ENCODE results near the gene DCC. TPM values are rescaled to one million over a fixed set of nuclear protein-coding genes. Genes with fewer than 3 reads are reported as not detected.

DCC gene
- total RNA-seq, 1 donor from 2014 or later, result 0.06 TPM

DNA sequence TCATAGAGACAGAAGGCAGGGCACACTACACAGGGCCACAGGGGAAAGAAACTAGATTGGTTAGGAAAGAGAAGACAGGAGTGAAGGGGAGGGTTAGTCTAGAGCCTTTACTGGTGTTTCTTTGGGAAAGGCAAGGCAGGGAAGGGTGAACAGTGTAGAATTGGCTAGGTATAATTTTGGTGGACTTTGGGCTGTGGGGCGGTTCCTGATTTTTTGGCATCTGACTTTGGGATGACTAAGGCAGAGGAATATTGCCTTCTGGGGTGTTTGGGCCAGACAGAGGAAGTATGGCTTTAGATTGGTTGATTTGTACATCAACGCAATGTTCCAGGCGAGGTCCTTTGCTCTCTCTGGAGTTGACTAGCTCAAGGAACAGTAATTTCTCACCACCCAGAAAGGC is 534.8 kb downstream of the DCC start:
- no peak for DNase-seq (ENCODE audit: extremely low read depth, low read depth, low spot score)

DNA sequence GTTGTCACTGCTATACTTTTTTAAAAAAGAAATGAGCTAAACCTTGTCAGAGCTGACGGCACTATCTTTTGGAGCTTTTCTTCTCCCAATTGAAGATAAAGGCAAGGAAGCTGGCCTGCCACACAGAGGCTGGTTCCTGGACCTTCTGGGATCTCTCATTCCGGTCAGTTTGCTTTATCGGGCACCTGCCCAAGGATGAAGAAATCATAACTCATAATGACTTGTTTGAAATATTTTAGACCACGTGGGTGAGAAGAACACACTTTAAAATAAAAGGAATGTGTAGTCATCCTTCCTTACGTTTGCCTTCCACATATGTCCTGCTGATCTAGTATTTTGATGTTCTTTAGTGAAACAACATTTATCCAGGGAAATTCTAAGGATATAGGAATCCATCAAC is 535.7 kb downstream of the DCC start:
- DNase-seq (ENCODE audit: extremely low read depth, low read depth, low spot score), result no peak

DNA sequence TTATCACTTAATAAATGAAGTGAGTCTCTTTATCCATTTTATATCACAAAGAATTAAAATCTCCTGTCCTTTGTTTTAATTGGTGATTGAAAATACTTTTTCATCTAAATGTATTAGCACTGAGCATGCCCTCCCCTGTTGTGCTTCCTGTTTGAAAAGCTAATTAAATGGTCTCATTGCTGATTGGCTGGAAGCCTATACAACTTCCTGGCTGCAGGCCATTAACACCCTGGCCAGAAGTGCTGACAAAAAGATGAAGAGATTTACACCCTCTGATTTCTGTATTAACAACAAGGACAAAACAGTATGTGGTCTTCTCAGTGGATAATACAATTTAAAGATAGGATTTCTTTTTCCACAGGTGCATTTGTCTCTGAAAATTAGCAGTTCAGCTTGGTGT is 548.0 kb downstream of the DCC start:
- no peak for DNase-seq (ENCODE audit: extremely low read depth, low read depth, low spot score)

DNA sequence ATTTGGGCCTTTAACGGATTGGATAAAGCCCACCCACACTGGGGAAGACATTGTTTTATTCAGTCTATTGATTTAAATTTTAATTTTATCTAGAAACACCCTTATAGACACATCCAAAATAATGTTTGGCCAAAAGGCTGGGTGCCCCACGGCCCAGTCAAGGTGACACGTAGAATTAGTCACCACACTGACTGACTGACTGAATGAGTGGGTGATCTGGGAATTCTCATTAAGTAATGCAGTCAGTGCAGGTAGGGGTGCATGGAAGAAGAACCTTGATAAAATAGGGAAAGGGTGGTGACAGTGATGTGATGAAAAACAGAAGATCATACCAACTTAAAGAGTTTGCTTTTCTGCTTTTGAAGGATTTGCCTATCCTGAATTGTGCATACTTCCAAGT is 554.8 kb downstream of the DCC start:
- DNase-seq (ENCODE audit: extremely low read depth, low read depth, low spot score), result no peak

DNA sequence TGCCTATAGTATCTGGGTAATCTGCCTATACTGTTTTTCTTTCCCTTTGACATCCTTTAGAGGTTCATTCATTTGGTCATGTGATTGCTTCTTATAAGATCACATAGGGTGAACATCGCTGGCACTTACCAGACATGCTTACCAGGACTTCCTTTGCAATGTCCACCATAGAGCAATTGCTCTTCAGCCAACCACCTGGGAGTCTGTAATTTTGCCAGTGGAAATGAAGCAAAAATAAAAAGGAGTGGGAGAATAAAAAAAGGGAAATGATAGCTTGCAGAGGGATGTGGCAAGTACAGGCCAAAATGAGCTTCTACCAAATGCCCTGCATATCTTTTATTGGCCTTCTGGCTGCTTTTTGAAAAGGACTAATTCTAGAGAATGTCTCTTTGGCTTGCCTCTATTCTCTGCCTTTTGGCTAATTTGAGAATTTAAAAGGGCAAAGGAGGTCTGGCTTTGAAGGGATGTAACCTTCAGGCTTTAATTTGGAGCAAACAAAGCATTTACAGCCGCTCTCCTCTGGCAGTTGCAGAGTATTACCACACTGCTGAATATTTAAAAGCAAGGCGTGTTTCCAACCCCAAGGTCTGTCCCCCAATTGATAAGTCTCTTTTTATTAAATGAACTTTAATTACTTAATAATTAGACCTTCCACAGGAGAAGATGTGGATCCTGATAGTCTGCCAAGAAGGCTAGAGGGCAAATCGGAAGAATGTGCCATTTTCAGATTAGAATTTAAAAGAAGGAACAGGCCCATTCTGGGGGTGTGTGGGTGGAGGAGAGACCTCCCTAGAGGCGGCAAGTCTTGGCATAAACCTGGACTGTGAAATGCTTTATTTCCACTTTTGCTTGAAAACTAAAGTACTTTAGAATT is 557.9 kb downstream of the DCC start:
- DNase-seq (ENCODE audit: extremely low read depth, low read depth, low spot score), result no peak

DNA sequence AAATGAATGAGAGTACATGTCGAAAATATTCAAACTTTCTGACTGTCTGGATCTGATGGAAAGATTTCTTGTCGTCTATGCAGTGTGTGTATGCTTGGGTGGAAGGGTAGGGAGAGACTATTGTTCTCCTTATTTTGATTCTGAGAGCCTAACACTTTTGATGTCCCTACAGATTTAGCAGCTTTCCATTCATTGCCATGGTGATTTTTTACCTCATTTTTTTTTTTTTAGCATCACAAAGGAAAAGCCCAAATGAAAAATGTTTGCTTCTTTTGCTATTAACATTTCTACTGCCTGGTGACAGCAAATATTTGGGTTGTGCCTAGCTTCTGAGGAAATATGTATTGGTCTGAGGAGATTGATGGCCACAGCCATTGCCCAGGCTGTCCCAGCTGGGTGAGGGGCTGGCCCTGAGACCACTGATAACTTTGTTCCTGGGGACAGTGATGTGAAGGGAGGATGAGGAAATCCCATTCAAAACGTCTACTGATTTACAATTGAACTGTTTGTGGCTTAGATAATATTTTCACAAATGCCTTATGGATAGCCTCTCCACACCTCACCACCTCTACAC is 558.6 kb downstream of the DCC start:
- DNase-seq (ENCODE audit: extremely low read depth, low read depth, low spot score), result no peak

DNA sequence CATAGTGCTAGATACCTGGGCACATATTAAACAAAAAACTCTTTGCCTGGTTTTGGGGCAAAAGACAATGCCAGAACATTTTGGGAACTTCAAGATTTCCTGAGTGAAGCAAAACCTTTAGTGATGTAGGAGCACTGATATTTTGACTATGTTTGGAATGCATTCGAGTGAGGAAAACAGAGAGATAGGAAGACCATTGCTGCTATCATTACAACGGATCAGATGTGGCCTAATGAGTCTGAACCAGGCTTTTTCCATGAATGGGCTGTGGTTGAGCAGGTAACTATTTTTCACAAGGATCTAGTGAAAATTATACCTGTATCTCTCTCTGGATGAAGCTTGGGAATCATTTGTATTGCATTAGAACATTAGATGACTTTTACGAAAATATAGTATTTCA is 562.2 kb downstream of the DCC start:
- no peak for DNase-seq (ENCODE audit: extremely low read depth, low read depth, low spot score)

DNA sequence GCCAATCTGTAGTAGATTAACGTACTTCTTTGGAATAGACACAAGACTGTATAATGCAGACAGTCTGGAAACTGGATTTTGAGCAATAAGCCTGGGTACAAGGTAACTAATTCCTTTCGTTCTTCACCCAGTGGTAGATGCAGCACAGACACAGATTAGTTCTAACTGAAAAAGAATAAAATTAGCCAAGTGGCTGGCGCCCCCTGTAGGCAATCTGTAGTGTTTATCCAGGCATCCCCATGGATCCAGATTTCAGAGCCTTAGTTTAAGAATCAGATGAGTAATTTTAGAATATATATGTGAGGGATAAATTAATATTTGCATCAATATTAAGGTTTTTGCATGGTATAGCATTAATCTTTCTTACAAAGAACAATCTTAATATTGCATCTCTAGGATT is 563.9 kb downstream of the DCC start:
- no peak for DNase-seq (ENCODE audit: extremely low read depth, low read depth, low spot score)

DNA sequence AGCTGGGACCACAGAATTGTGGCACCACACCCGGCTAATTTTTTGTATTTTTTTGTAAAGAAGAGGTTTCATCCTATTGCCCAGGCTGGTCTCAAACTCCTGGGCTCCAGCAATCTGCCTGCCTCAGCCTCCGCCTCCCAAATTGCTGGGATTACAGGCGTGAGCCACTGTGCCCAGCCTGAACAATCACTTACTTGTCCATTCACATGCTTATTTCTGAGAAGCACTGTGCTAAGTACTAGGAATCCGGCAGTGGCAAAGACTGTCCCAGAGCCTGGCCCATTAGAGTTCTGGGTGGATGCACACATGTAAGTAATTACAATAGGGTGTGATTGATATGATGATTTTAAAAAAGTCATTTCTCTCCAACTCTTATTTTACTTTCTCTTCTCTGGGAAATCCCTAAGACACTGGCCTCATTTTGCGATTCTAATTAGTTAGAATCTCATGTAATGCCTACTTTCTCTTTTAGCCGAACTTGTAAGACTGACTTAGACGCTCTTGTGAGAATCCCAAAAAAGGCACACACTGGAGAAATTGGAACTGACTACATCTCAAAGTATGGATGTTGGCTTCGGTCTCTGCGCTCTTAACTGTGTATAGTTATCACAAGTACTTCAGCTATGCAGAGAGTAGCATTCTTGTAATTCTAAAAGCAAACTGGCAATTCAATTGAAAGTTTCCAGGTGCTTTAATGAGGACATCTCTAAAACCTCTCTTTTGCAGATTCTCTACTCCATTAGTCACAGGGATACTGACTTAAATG is 567.7 kb downstream of the DCC start:
- DNase-seq (ENCODE audit: extremely low read depth, low read depth, low spot score), result no peak

DNA sequence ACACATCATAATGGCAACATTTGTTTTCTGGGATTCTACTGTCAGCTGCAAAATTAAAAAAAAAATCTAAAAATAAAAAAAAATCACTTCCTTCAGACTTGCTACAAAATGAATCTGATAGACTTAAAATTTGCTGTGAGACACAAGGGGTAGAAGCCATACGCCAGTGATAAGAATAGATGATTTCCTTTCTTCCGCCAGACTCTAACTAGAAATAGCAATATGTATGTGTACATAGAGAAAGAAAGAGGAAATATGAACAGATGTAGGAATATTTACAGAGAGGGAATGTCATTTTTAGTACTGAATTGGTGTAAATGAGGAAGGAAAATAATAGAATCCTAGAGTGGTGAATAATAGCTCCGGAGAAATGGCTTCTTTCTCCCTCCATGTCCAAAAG is 574.2 kb downstream of the DCC start:
- no peak for DNase-seq (ENCODE audit: extremely low read depth, low read depth, low spot score)

DNA sequence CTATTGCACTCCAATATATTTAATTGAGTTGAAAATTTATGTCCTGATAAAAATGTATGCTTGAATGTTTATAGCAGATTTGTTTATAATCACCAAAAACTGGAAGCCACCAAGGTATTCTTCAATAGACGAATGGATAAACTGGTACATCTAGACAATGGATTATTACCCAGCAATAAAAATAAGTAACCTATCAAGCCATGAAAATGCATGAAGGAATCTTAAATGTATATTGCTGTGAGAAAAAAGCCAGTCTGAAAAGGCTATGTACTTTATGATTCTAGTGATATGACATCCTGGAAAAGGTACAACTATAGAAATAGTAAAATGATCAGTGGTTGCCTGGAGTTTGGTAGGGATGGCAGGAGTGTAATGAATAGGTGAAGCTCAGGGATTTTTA is 580.7 kb downstream of the DCC start:
- no peak for DNase-seq (ENCODE audit: extremely low read depth, low read depth, low spot score)

DNA sequence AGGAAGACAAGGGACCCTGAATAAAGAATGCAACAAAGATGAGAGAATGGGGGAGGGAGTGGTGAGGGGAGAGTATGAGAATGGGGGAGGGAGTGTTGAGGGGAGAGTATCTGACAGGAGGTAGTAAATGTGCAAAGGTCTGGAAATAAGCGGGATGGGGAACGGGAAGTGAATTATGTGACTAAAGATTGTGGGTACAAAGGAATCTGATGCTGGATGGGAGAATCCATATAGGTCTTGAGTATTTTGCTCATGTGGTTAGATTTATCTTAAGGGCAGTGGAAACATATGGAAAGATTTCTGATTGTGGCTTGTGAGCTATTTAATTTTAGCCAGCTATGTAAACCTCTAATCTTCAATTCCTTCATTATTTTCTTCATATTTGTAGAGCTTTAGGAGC is 593.4 kb downstream of the DCC start:
- DNase-seq (ENCODE audit: extremely low read depth, low read depth, low spot score), result no peak

DNA sequence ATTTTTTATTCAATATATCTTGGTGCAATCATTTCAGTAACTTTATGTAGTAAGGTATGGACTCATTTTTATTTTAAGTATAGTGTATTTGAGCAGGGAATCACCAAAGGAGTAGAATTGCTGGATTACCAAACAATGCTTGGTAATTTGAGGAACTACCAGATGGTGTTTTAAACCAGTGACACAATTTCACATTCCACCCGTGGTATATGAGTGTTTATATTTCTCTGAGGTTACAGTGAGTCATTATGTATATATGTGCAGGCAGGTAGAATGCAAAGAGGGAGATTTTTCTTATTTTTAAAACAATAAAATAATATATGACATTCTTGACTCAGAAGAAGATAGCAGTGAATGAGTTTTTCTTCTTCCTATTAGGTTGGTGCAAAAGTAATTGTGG is 596.9 kb downstream of the DCC start:
- no peak for DNase-seq (ENCODE audit: extremely low read depth, low read depth, low spot score)

DNA sequence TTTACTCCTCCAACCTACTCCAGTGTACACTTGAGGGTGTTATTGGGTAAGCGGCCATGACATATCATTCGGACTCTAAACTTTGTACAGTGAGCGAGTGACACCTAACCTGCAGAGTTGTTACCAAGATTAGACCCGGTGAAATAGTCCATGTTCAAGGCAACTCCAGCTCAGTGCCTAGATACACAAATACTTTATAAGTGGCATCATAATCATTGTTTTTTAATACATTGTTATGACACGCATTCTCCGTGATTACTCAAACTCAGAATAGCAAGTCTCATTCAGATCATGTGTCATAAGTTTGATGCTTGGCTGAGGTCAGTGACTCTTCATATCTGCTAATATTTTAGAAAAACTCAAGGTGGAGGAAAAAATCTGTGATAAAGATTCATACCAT is 597.8 kb downstream of the DCC start:
- DNase-seq (ENCODE audit: extremely low read depth, low read depth, low spot score), result no peak

DNA sequence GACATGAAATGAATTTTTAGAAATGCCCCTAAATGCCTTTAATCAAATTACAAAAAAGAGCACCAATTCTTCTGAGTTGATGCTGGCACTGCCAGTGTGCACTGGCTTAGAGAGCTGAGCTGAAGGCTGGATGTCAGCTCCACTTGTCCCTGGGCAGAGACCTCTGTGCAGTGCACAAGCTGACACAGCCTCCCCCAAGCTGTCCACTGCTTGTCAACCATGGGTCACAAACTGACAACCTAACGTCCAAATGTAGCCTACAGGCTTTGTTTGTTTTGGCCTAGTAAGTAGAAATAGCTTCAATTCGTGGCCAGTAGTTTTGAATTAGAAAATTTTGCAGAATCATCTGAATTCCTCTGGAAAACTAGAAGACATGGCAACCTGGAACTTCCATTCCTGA is 605.6 kb downstream of the DCC start:
- no peak for DNase-seq (ENCODE audit: extremely low read depth, low read depth, low spot score)

DNA sequence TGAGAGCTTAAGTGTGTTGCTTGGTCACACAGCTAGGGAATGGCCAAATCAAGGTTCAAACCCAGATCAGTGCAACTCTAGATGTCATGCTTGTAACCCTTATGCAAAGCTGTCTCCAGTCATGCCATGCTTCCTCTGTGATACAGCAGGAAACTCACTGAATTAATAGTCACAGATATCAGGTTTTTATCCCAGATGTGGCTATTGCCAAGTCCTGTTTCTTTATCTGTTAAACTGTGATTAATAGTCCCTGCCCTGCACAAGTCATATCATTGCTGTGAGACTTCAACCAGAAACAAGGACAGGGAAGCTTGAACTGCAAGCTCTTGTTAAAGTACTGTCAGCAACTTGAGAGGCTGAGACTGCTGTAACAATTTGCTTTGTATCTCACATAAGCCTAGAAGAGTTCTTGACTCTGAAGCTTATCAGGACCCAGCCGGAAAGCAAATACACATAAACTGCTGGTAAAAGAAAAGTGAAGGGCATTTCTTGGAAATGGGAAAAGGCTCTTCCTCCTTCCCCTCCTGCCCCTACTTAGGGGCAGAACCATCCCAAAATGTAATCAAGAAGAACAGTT is 609.0 kb downstream of the DCC start:
- DNase-seq (ENCODE audit: extremely low read depth, low read depth, low spot score), result no peak

DNA sequence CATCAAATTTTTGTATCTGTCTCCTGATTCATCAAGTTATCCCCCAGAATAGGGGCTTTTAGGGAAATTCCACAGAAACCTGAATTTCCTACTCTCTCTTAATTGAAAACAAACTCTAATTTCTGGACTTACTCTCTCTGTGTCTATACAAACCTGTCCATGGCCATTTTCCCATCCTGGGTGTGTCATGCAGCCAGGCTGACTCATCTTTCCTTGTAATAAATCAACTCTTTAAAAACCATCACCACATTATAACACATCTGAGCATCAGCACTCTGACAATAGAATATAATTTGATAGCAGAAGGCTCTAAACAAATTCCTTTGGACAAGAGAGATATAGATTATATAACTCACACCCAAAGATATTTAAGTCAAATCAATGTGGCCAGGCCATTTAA is 610.2 kb downstream of the DCC start:
- DNase-seq (ENCODE audit: extremely low read depth, low read depth, low spot score), result no peak

DNA sequence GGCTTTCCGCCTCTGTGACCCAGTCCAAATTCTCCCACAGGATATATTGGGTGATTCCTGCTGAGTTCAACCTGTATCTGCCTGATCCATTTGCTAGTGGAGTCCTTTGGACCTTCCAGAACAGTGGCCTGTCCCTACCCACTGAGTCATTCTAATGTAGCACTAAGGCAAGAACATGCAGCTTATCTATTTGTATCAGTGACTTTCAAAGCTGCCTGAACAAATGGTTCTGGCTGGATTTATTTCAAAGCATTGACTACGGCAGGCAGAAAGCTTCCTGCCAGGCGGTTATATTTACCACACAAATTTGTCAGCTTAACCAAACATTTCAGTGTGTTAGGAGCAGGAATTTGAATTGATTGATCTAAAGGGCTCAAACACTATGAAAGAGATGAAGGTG is 613.4 kb downstream of the DCC start:
- DNase-seq (ENCODE audit: extremely low read depth, low read depth, low spot score), result no peak

DNA sequence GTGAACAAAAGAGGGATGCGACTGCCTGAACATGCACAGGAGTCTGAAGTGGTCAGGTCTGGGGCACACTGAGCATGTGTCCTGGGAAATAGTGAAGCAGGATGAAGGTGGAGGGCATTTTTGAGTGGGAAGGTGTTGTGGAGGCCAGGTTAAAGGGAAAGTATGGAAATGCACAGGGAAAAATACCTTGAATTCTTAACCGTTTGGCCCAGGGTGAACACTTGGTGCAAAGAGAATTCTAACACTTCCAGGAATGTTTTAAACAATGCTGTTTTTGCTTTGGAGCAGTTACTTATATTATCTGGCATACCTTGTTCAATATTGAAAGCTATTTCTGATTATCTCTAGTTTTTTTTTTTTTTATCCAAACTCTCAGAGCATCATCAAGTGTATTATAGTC is 623.5 kb downstream of the DCC start:
- DNase-seq (ENCODE audit: extremely low read depth, low read depth, low spot score), result no peak

DNA sequence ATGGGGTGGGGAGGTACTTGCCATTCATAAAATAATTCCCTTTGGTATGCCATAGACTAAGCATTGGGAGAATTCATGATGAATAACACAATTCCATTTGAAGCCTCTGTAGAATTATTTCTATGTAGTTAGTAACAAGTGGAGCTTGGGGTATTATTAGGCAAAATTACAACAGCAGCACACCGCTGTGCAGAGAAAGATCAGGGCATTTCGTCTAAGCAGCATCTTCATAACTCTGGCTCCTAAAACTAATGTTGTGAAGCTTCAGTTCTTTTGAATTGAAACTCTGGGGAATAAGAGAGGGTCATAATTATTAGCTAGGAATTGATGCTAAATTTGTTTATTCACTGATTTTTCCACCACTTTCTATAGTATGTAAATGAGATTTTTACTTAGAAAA is 630.7 kb downstream of the DCC start:
- DNase-seq (ENCODE audit: extremely low read depth, low read depth, low spot score), result no peak

DNA sequence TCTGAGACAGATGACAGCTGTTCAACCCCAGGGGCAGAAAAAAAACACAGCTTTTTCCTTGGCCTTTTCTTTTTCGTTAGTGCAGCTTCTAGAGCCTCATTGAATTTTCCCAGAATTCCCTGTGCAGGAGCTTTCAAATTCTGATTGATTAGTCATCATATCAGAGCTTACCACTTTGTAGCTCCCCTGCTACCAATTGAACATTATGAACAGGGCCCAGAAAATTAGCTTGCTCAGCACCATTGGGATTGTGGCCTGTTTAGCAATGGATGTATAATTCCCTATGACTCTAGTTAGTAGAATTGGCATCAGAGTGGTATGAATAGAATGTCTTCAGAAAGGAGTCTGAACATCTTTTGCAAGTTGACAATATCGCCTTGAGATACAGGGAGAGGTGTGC is 631.1 kb downstream of the DCC start:
- DNase-seq (ENCODE audit: extremely low read depth, low read depth, low spot score), result no peak

DNA sequence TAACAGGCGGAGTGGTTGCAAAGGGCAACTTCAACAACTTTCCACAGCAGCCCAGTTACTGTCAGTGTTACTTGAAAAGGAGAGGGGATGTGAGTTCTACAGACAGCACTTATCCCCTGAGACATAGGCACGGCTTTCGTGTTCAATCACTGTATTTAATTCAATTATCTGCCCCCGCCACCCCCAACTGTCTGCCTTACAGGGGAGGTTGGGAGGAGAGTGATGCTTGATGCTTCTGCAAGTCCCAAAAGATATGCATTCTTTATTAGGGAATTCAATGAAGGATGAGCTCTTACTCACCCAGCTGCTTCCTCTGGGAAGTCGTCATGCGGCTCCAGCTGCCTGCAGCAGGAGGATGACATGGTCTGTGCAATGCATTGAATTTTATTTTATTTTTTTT is 639.9 kb downstream of the DCC start:
- DNase-seq (ENCODE audit: extremely low read depth, low read depth, low spot score), result no peak

All from glomerular endothelial cell (primary cell).